Activated naive CD8-positive, alpha-beta T cell treated with anti-CD3 and anti-CD28 coated beads, Interleukin-2, amount 10 ng/mL, durations not matched to agents 7 days and 5 days (primary cell): Measurements from ENCODE around the gene BIRC5. TPM values are rescaled to one million over a fixed set of nuclear protein-coding genes. Genes with fewer than 3 reads are reported as not detected.
"Not testable (repeated sequence)": the region's sequence is repeated elsewhere in the genome, so short reads cannot be mapped to it uniquely, and the experiment has no call there.

ENCODE experiments used
- ATAC-seq: fragments of 150-1000 bp; cut with Tn5 transposase; one replicate; pipeline ENCODE4 v1.10.0; 2021; ENCODE audit warnings: low read depth, moderate library complexity
- POLR2A ChIA-PET: fragments of 350-600 bp; sonication (Branson Sonifier 250); formaldehyde crosslinking; loops from one replicate; lab custom pipeline; 2021; ENCODE audit warnings: antibody characterized with exemption; lab: Charles Lee
- DNase-seq: peaks from one replicate; pipeline ENCODE4 v3.0.0; 2021
- H3K27ac Mint-ChIP-seq: one replicate; pipeline ENCODE4 v1.8.0; 2022; ENCODE audit warnings: mild to moderate bottlenecking, mixed read lengths
- H3K27me3 Mint-ChIP-seq: one replicate; pipeline ENCODE4 v1.8.0; 2022; ENCODE audit warnings: mild to moderate bottlenecking, moderate library complexity, mixed read lengths
- H3K36me3 Mint-ChIP-seq: one replicate; pipeline ENCODE4 v1.8.0; 2021; ENCODE audit warnings: mild to moderate bottlenecking, mixed read lengths
- H3K4me1 Mint-ChIP-seq: one replicate; pipeline ENCODE4 v1.8.0; 2021; ENCODE audit warnings: mixed read lengths
- H3K4me3 Mint-ChIP-seq: one replicate; pipeline ENCODE4 v1.8.0; 2022; ENCODE audit warnings: mild to moderate bottlenecking, moderate library complexity, mixed read lengths
- H3K9me3 Mint-ChIP-seq: one replicate; pipeline ENCODE4 v1.8.0; 2021; ENCODE audit warnings: mixed read lengths
- total RNA-seq, 2 experiments: library from RNA; stranded (reverse); gene quantifications; one replicate each; pipeline ENCODE4 v1.2.3, GENCODE V29; 2021

Gene BIRC5
- total RNA-seq = 10 to 100 TPM; 54.9 to 65.2 TPM

GRCh38 chr17:78214016-78214705, at the start of gene BIRC5:
Gene BIRC5, plus strand, starts transcription at chr17:78214253. Its CDS starts 64 bp downstream, at chr17:78214317.
- POLR2A ChIA-PET = interaction anchor here (0.8 to 1.6 kb wide), 4 partner anchors 11 to 98 kb away, joined by 4 to 6 read pairs (median 4); partner anchors contain the start of genes AFMID and TK1
- H3K4me3 Mint-ChIP-seq = peak within 1 kb of the TSS; percentile 97
- peaks cover 14% of the 10 kb centered on the region for H3K4me1 Mint-ChIP-seq
- H3K9me3 Mint-ChIP-seq = no peaks in the 10 kb centered on the region
- no peaks in the 10 kb centered on the region for H3K27me3 Mint-ChIP-seq
- peak; percentile 98 for ATAC-seq
- H3K27ac Mint-ChIP-seq = peak within 1 kb of the TSS; percentile 95
- peak; percentile 95 for DNase-seq
- H3K36me3 Mint-ChIP-seq = peaks cover 15% of the 10 kb centered on the region

GRCh38 chr17:78164748-78165607, 49.1 kb upstream of the BIRC5 start:
- ATAC-seq (no peak), DNase-seq (no peak)
- no peak overlapping the region for H3K27ac Mint-ChIP-seq
- no peaks in the 10 kb centered on the region for H3K4me1 Mint-ChIP-seq
- H3K27me3 Mint-ChIP-seq = peaks cover 1% of the 10 kb centered on the region
- H3K9me3 Mint-ChIP-seq = no peaks in the 10 kb centered on the region
- H3K36me3 Mint-ChIP-seq = no peaks in the 10 kb centered on the region
- no peak overlapping the region for H3K4me3 Mint-ChIP-seq
- POLR2A ChIA-PET = no interaction called here

DNA sequence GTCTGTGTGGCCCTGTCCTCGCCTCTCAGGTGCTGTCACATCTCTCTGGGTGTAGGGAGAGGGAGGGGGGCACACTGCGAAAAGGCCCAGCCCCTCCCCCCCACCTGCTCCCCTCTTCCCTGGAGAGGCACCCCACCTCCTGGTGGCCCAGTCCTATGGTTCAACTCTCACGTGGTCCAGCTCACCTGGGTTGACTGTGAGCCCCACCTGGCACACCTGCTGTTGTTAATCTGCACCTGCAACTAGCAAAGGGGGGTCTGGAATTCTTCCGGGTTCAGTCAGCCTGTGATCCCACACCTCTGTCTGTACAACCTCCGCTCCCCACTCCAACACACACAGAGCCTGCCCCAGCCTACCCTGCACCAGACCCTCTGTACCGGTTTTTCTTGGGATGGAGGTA, 47.6 kb upstream of the BIRC5 start:
- POLR2A ChIA-PET = interaction anchor here (0.7 kb wide), 1 partner anchor 279 kb away, joined by 7 read pairs; no protein-coding TSS in a partner anchor
- peaks cover 1% of the 10 kb centered on the region for H3K27me3 Mint-ChIP-seq
- H3K36me3 Mint-ChIP-seq = peaks cover under 1% of the 10 kb centered on the region
- H3K4me1 Mint-ChIP-seq = peaks cover 2% of the 10 kb centered on the region
- H3K9me3 Mint-ChIP-seq = no peaks in the 10 kb centered on the region
- no peak for ATAC-seq
- no peak overlapping the region for H3K4me3 Mint-ChIP-seq
- H3K27ac Mint-ChIP-seq = no peak overlapping the region
- DNase-seq = no peak

GRCh38 chr17:78168242-78168902, 45.7 kb upstream of the BIRC5 start, which contains the start of gene SYNGR2:
Gene SYNGR2, plus strand, starts transcription at chr17:78168581. Its CDS starts 36 bp downstream, at chr17:78168617.
- H3K4me1 Mint-ChIP-seq = peaks cover 17% of the 10 kb centered on the region
- ATAC-seq (peak; percentile 88), DNase-seq (peak; percentile 97)
- H3K27me3 Mint-ChIP-seq = peaks cover 1% of the 10 kb centered on the region
- peak within 1 kb of the TSS; percentile 54 for H3K27ac Mint-ChIP-seq
- POLR2A ChIA-PET = interaction anchor here (1.1 to 1.6 kb wide), 2 partner anchors 24 to 30 kb away, joined by 5 read pairs; no protein-coding TSS in a partner anchor
- no peaks in the 10 kb centered on the region for H3K9me3 Mint-ChIP-seq
- H3K4me3 Mint-ChIP-seq = peak within 1 kb of the TSS; percentile 65
- H3K36me3 Mint-ChIP-seq = peaks cover 4% of the 10 kb centered on the region

GRCh38 chr17:78168903-78169793, 44.9 kb upstream of the BIRC5 start:
- POLR2A ChIA-PET = interaction anchor here (0.9 to 1.6 kb wide), 6 partner anchors 17 to 44 kb away, joined by 3 to 6 read pairs (median 5); no protein-coding TSS in a partner anchor
- DNase-seq (peak; percentile 55), ATAC-seq (peak; percentile 32)
- no peaks in the 10 kb centered on the region for H3K27me3 Mint-ChIP-seq
- peaks cover 7% of the 10 kb centered on the region for H3K36me3 Mint-ChIP-seq
- H3K27ac Mint-ChIP-seq = no peak overlapping the region
- peak overlapping the region; percentile 65 for H3K4me3 Mint-ChIP-seq
- no peaks in the 10 kb centered on the region for H3K9me3 Mint-ChIP-seq
- peaks cover 24% of the 10 kb centered on the region for H3K4me1 Mint-ChIP-seq

DNA sequence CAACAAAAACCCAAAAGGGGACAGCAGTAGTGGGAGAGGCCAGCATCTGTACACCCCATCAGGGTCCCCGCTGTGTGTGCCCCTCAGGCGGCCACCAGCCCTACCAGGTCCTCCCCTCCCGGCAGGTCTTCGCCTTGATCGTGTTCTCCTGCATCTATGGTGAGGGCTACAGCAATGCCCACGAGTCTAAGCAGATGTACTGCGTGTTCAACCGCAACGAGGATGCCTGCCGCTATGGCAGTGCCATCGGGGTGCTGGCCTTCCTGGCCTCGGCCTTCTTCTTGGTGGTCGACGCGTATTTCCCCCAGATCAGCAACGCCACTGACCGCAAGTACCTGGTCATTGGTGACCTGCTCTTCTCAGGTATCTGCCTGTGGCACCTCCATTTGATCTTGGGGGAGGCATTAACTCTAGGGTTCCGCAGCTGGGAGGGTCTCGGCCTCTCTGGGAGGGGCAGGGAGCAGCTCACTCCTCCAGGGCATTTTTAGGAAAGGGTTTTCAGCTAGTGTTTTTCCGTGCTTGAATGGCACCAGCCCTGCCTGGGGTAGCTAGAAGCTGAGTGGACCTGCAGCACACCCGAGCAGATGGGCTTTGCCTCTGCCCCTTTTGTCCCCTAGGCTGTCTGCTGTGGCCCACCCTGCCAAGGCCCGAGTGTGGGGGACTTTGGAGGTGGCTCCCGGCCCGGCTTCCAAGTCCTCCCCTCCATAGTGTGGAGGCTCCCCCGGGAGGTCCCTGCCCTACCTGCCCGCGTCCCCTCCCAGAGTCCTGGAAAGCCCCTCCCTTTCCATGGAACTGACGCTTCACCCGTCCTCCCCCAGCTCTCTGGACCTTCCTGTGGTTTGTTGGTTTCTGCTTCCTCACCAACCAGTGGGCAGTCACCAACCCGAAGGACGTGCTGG, 43.1 kb upstream of the BIRC5 start:
- peak overlapping the region; percentile 40 for H3K27ac Mint-ChIP-seq
- no peaks in the 10 kb centered on the region for H3K27me3 Mint-ChIP-seq
- peaks cover 7% of the 10 kb centered on the region for H3K36me3 Mint-ChIP-seq
- no peaks in the 10 kb centered on the region for H3K9me3 Mint-ChIP-seq
- peaks cover 27% of the 10 kb centered on the region for H3K4me1 Mint-ChIP-seq
- ATAC-seq (no peak), DNase-seq (no peak)
- POLR2A ChIA-PET = interaction anchor here (0.6 kb wide), 1 partner anchor 12 kb away, joined by 3 read pairs; no protein-coding TSS in a partner anchor
- H3K4me3 Mint-ChIP-seq = peak overlapping the region; percentile 32

DNA sequence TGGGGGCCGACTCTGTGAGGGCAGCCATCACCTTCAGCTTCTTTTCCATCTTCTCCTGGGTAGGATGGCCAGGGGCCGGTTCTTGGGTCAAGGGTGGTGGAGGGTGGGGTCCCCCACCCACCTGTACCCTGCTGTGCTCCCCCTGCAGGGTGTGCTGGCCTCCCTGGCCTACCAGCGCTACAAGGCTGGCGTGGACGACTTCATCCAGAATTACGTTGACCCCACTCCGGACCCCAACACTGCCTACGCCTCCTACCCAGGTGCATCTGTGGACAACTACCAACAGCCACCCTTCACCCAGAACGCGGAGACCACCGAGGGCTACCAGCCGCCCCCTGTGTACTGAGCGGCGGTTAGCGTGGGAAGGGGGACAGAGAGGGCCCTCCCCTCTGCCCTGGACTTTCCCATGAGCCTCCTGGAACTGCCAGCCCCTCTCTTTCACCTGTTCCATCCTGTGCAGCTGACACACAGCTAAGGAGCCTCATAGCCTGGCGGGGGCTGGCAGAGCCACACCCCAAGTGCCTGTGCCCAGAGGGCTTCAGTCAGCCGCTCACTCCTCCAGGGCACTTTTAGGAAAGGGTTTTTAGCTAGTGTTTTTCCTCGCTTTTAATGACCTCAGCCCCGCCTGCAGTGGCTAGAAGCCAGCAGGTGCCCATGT, 42.3 kb upstream of the BIRC5 start:
- H3K36me3 Mint-ChIP-seq, H3K27me3 Mint-ChIP-seq, ATAC-seq, H3K4me3 Mint-ChIP-seq, POLR2A ChIA-PET, DNase-seq, H3K9me3 Mint-ChIP-seq: not testable (repeated sequence)
- peaks cover 30% of the 10 kb centered on the region for H3K4me1 Mint-ChIP-seq
- H3K27ac Mint-ChIP-seq = peak overlapping the region; percentile 56

DNA sequence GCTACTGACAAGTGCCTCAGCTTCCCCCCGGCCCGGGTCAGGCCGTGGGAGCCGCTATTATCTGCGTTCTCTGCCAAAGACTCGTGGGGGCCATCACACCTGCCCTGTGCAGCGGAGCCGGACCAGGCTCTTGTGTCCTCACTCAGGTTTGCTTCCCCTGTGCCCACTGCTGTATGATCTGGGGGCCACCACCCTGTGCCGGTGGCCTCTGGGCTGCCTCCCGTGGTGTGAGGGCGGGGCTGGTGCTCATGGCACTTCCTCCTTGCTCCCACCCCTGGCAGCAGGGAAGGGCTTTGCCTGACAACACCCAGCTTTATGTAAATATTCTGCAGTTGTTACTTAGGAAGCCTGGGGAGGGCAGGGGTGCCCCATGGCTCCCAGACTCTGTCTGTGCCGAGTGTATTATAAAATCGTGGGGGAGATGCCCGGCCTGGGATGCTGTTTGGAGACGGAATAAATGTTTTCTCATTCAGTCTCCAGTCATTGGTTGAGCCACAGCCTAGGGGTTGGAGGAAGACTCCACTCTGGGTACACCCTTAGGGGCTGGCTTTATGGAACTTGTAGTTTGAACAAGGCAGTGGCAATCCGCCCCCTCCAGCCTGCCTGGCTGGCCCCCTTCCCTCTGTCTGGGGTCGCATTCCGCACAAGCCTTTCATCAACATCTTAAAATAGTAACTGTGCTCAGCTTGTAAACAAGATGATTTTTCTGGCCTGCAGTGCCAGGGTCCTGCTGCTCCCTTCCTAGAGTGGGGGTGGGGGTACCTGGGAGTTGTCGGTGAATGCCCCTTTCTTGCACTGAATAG, 41.6 kb upstream of the BIRC5 start:
- no peak for ATAC-seq
- H3K9me3 Mint-ChIP-seq = no peaks in the 10 kb centered on the region
- POLR2A ChIA-PET = interaction anchor here (1.0 kb wide), 1 partner anchor 45 kb away, joined by 3 read pairs; no protein-coding TSS in a partner anchor
- no peak for DNase-seq
- H3K4me3 Mint-ChIP-seq = no peak overlapping the region
- peaks cover 32% of the 10 kb centered on the region for H3K4me1 Mint-ChIP-seq
- peaks cover 7% of the 10 kb centered on the region for H3K36me3 Mint-ChIP-seq
- peak overlapping the region; percentile 85 for H3K27ac Mint-ChIP-seq
- no peaks in the 10 kb centered on the region for H3K27me3 Mint-ChIP-seq

- Mint-ChIP-seq H3K27me3 (no peaks in the 10 kb centered on the region), H3K36me3 (peaks cover 7% of the 10 kb centered on the region), H3K27ac (peak overlapping the region; percentile 85), H3K4me3 (peak overlapping the region; percentile 21), H3K9me3 (no peaks in the 10 kb centered on the region), H3K4me1 (peaks cover 32% of the 10 kb centered on the region)
- DNase-seq (no peak), ATAC-seq (peak; percentile 44)
- POLR2A ChIA-PET = interaction anchor here (1.0 to 1.3 kb wide), 2 partner anchors 36 to 46 kb away, joined by 3 read pairs; no protein-coding TSS in a partner anchor
Measured at GRCh38 chr17:78173097-78173715, 40.8 kb upstream of the BIRC5 start.

GRCh38 chr17:78174346-78174869, 39.6 kb upstream of the BIRC5 start:
- Mint-ChIP-seq H3K36me3 (peaks cover 7% of the 10 kb centered on the region), H3K4me3 (no peak overlapping the region), H3K27me3 (no peaks in the 10 kb centered on the region), H3K9me3 (no peaks in the 10 kb centered on the region), H3K27ac (no peak overlapping the region), H3K4me1 (peaks cover 34% of the 10 kb centered on the region)
- POLR2A ChIA-PET = interaction anchor here (1.3 to 3.2 kb wide), 2 partner anchors 37 to 61 kb away, joined by 3 to 11 read pairs; no protein-coding TSS in a partner anchor
- ATAC-seq (no peak), DNase-seq (no peak)
